Measurements from ENCODE around the gene PDE4D.

DNA sequence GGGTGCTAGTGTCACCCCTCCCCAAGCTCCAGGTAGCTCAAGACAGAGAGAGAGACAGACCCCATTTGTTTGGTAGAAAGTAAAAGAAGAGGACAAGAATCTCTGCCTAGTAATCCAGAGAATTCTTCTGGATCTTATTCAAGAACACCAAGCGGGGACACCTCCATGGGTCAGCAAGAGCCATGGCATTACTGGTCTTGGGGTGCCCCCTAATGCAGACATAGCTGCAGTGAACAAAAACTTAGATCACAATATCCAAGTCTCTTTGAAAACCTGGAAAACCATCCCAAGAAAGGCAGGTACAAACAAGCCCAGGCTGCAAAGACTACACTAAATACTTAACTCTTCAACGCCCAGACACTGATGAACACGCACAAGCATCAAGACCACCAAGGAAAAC is 29.9 kb upstream of the PDE4D start:
- TF ChIP-seq POLR2A (IDR thresholded peaks at IDR 0.05), result no peak
- TF ChIP-seq, protein P1, sequence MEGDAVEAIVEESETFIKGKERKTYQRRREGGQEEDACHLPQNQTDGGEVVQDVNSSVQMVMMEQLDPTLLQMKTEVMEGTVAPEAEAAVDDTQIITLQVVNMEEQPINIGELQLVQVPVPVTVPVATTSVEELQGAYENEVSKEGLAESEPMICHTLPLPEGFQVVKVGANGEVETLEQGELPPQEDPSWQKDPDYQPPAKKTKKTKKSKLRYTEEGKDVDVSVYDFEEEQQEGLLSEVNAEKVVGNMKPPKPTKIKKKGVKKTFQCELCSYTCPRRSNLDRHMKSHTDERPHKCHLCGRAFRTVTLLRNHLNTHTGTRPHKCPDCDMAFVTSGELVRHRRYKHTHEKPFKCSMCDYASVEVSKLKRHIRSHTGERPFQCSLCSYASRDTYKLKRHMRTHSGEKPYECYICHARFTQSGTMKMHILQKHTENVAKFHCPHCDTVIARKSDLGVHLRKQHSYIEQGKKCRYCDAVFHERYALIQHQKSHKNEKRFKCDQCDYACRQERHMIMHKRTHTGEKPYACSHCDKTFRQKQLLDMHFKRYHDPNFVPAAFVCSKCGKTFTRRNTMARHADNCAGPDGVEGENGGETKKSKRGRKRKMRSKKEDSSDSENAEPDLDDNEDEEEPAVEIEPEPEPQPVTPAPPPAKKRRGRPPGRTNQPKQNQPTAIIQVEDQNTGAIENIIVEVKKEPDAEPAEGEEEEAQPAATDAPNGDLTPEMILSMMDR (IDR thresholded peaks at IDR 0.05), result peak in 6 of 12 donors; percentile 14 to 31 (median 24)

All from heart left ventricle (tissue), 13 donors.